ENCODE measurements around the gene LRP1B.

The LRP1B gene

DNA sequence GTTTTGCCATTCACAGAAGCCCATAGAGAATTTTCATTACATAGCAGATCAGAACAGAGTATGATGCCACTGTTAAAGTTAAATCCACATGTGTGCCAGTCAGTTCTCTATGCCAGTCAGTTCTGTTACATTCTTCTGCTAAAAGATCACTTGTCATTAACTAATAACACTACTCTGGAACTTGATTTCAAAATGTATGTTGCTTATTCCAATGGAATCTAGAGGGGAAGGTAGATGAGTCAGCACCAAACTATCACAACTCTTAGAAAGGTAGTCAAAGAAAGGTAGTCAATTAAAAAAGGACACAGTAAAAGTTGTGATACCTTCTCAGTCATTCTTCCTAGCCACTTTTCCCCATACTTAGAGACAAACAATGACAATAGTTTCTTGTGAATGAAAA, 1214.4 kb downstream of the LRP1B start:
- H3K4me1 ChIP-seq (ENCODE audit: control insufficient read depth, insufficient read depth, low read length, poor library complexity, severe bottlenecking), result no peaks in the 10 kb centered on the region

DNA sequence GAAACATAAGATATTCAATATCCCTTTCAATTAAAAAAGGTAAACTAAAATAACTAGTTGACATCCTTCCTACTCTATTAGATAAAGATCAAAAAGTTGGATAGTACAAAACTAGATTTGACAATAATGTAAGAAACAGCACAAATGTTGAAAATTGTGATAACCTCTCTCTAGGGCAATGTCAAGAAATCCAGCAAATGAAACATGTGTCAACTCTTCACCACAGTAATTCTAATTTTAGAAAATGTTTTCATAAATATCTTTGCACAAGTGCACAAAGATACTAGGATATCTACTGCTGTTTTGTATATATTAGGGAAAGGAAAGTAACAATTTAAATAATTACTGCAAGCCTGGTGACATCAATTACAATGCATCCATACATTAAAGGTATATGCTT, 1220.1 kb downstream of the LRP1B start:
- H3K4me3 ChIP-seq (ENCODE audit: insufficient read depth, low read depth, low read length, poor library complexity, severe bottlenecking), result no peak overlapping the region
- no peaks in the 10 kb centered on the region for H3K36me3 ChIP-seq (ENCODE audit: control insufficient read depth, insufficient read depth, low read length)
- no peak overlapping the region for H3K27ac ChIP-seq (ENCODE audit: insufficient read depth, low read length, poor library complexity, severe bottlenecking)
- DNase-seq, result no peak
- H3K27me3 ChIP-seq (replicated peaks; ENCODE audit: control insufficient read depth, insufficient read depth, low read length, poor library complexity, severe bottlenecking), result no peaks in the 10 kb centered on the region
- no peaks in the 10 kb centered on the region for H3K9me3 ChIP-seq (ENCODE audit: control insufficient read depth, low read length)
- no peaks in the 10 kb centered on the region for H3K4me1 ChIP-seq (ENCODE audit: control insufficient read depth, insufficient read depth, low read length, poor library complexity, severe bottlenecking)

More for the DNA sequence above, 1214.4 kb downstream of the LRP1B start:
- Histone ChIP-seq H3K36me3 (ENCODE audit: control insufficient read depth, insufficient read depth, low read length) (no peaks in the 10 kb centered on the region), H3K9me3 (ENCODE audit: control insufficient read depth, low read length) (no peaks in the 10 kb centered on the region), H3K27me3 (replicated peaks; ENCODE audit: control insufficient read depth, insufficient read depth, low read length, poor library complexity, severe bottlenecking) (no peaks in the 10 kb centered on the region), H3K4me3 (ENCODE audit: insufficient read depth, low read depth, low read length, poor library complexity, severe bottlenecking) (no peak overlapping the region), H3K27ac (ENCODE audit: insufficient read depth, low read length, poor library complexity, severe bottlenecking) (no peak overlapping the region)
- DNase-seq, result no peak

GRCh38 chr2:140905083-140905781, 1225.6 kb downstream of the LRP1B start:
- no peak for DNase-seq
- Histone ChIP-seq H3K36me3 (ENCODE audit: control insufficient read depth, insufficient read depth, low read length) (no peaks in the 10 kb centered on the region), H3K27ac (ENCODE audit: insufficient read depth, low read length, poor library complexity, severe bottlenecking) (no peak overlapping the region), H3K27me3 (replicated peaks; ENCODE audit: control insufficient read depth, insufficient read depth, low read length, poor library complexity, severe bottlenecking) (no peaks in the 10 kb centered on the region), H3K4me3 (ENCODE audit: insufficient read depth, low read depth, low read length, poor library complexity, severe bottlenecking) (no peak overlapping the region), H3K9me3 (ENCODE audit: control insufficient read depth, low read length) (no peaks in the 10 kb centered on the region), H3K4me1 (ENCODE audit: control insufficient read depth, insufficient read depth, low read length, poor library complexity, severe bottlenecking) (no peaks in the 10 kb centered on the region)

DNA sequence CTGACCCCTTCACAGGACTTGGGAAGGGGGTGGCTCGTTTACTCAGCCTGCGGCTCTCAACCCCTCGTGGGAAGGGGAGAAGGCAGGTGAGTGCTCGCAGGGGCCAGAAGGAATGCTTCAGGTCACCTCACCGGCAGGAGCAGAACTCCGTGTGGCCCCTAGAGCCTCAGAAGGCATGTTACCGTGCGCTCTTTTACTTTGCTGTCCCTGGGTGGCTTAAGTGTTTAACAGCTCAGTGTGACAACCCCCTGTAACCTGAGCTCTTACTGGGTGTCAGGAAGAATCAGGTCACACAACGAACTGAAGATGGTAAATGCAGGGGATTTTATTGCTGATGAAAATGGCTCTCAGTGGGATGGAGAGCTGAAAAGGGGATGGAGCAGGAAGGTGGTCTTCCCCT, 1235.4 kb downstream of the LRP1B start:
- Histone ChIP-seq H3K27ac (ENCODE audit: insufficient read depth, low read length, poor library complexity, severe bottlenecking) (no peak overlapping the region), H3K27me3 (replicated peaks; ENCODE audit: control insufficient read depth, insufficient read depth, low read length, poor library complexity, severe bottlenecking) (no peaks in the 10 kb centered on the region), H3K4me3 (ENCODE audit: insufficient read depth, low read depth, low read length, poor library complexity, severe bottlenecking) (no peak overlapping the region), H3K36me3 (ENCODE audit: control insufficient read depth, insufficient read depth, low read length) (no peaks in the 10 kb centered on the region), H3K4me1 (ENCODE audit: control insufficient read depth, insufficient read depth, low read length, poor library complexity, severe bottlenecking) (no peaks in the 10 kb centered on the region), H3K9me3 (ENCODE audit: control insufficient read depth, low read length) (no peaks in the 10 kb centered on the region)
- DNase-seq, result no peak

- no peak overlapping the region for H3K4me3 ChIP-seq (ENCODE audit: insufficient read depth, low read depth, low read length, poor library complexity, severe bottlenecking)
- no peaks in the 10 kb centered on the region for H3K4me1 ChIP-seq (ENCODE audit: control insufficient read depth, insufficient read depth, low read length, poor library complexity, severe bottlenecking)
- no peak overlapping the region for H3K27ac ChIP-seq (ENCODE audit: insufficient read depth, low read length, poor library complexity, severe bottlenecking)
- no peaks in the 10 kb centered on the region for H3K36me3 ChIP-seq (ENCODE audit: control insufficient read depth, insufficient read depth, low read length)
- H3K9me3 ChIP-seq (ENCODE audit: control insufficient read depth, low read length), result no peaks in the 10 kb centered on the region
- H3K27me3 ChIP-seq (replicated peaks; ENCODE audit: control insufficient read depth, insufficient read depth, low read length, poor library complexity, severe bottlenecking), result no peaks in the 10 kb centered on the region
- no peak for DNase-seq
These were observed 1237.1 kb downstream of the LRP1B start for GRCh38 chr2:140893685-140894084.

GRCh38 chr2:140892911-140893637, 1237.7 kb downstream of the LRP1B start:
- H3K4me1 ChIP-seq (ENCODE audit: control insufficient read depth, insufficient read depth, low read length, poor library complexity, severe bottlenecking), result no peaks in the 10 kb centered on the region
- no peaks in the 10 kb centered on the region for H3K36me3 ChIP-seq (ENCODE audit: control insufficient read depth, insufficient read depth, low read length)
- no peak overlapping the region for H3K4me3 ChIP-seq (ENCODE audit: insufficient read depth, low read depth, low read length, poor library complexity, severe bottlenecking)
- DNase-seq, result no peak
- H3K27me3 ChIP-seq (replicated peaks; ENCODE audit: control insufficient read depth, insufficient read depth, low read length, poor library complexity, severe bottlenecking), result no peaks in the 10 kb centered on the region
- no peak overlapping the region for H3K27ac ChIP-seq (ENCODE audit: insufficient read depth, low read length, poor library complexity, severe bottlenecking)
- H3K9me3 ChIP-seq (ENCODE audit: control insufficient read depth, low read length), result no peaks in the 10 kb centered on the region

- Histone ChIP-seq H3K36me3 (ENCODE audit: control insufficient read depth, insufficient read depth, low read length) (no peaks in the 10 kb centered on the region), H3K9me3 (ENCODE audit: control insufficient read depth, low read length) (no peaks in the 10 kb centered on the region), H3K4me3 (ENCODE audit: insufficient read depth, low read depth, low read length, poor library complexity, severe bottlenecking) (no peak overlapping the region), H3K4me1 (ENCODE audit: control insufficient read depth, insufficient read depth, low read length, poor library complexity, severe bottlenecking) (no peaks in the 10 kb centered on the region), H3K27me3 (replicated peaks; ENCODE audit: control insufficient read depth, insufficient read depth, low read length, poor library complexity, severe bottlenecking) (no peaks in the 10 kb centered on the region), H3K27ac (ENCODE audit: insufficient read depth, low read length, poor library complexity, severe bottlenecking) (no peak overlapping the region)
- no peak for DNase-seq
These were observed 1238.4 kb downstream of the LRP1B start for GRCh38 chr2:140892436-140892835.

GRCh38 chr2:140891614-140892212, 1239.1 kb downstream of the LRP1B start:
- Histone ChIP-seq H3K4me1 (ENCODE audit: control insufficient read depth, insufficient read depth, low read length, poor library complexity, severe bottlenecking) (no peaks in the 10 kb centered on the region), H3K27me3 (replicated peaks; ENCODE audit: control insufficient read depth, insufficient read depth, low read length, poor library complexity, severe bottlenecking) (no peaks in the 10 kb centered on the region), H3K9me3 (ENCODE audit: control insufficient read depth, low read length) (no peaks in the 10 kb centered on the region), H3K27ac (ENCODE audit: insufficient read depth, low read length, poor library complexity, severe bottlenecking) (no peak overlapping the region), H3K36me3 (ENCODE audit: control insufficient read depth, insufficient read depth, low read length) (no peaks in the 10 kb centered on the region), H3K4me3 (ENCODE audit: insufficient read depth, low read depth, low read length, poor library complexity, severe bottlenecking) (no peak overlapping the region)
- DNase-seq, result no peak

DNA sequence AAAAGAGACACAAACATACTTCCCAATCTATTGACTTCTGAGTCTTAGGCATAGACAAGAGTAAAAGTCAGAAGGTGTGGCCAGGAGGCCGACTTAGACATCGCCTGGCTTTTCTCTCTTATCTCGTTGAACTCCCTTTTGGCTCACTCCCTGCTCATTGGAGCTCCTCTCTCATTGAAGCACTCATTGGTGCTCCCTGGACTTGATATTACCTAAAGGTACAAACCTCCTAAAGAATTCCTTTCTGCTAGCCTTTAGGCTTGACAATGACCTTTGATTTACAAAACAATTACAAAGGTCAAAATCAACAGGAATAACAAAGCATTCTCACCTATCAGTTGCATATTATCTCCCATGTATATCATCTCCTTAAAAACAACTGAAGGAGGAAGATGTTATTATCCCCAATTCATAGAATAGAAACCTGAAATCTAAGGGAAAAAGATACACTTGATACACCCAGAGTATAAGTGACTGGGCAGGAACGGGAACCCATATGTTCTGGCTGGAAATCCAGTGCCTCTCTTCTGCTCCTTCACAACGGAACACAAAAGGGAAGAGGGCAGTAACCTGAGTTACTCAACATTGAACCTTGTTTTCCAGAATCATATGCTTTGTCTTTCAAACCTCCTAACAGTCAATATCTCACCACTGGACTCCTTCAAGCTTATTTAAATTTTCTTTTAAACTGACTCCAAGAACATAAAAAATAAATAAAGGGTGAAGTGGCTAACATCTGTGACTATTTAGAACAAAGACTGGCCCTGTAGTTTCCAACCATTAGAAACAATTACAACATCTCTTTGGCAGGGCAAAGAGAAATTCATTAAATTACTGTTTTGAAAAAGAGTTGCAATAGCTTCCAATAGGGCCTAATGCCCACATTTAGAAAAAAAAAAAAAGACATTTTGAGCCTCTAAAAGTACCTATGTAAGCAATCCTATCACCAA, 1247.9 kb downstream of the LRP1B start:
- Histone ChIP-seq H3K9me3 (ENCODE audit: control insufficient read depth, low read length) (no peaks in the 10 kb centered on the region), H3K36me3 (ENCODE audit: control insufficient read depth, insufficient read depth, low read length) (no peaks in the 10 kb centered on the region), H3K4me3 (ENCODE audit: insufficient read depth, low read depth, low read length, poor library complexity, severe bottlenecking) (no peak overlapping the region), H3K27ac (ENCODE audit: insufficient read depth, low read length, poor library complexity, severe bottlenecking) (no peak overlapping the region), H3K4me1 (ENCODE audit: control insufficient read depth, insufficient read depth, low read length, poor library complexity, severe bottlenecking) (no peaks in the 10 kb centered on the region), H3K27me3 (replicated peaks; ENCODE audit: control insufficient read depth, insufficient read depth, low read length, poor library complexity, severe bottlenecking) (no peaks in the 10 kb centered on the region)
- no peak for DNase-seq

Measured in effector memory CD4-positive, alpha-beta T cell (primary cell).